HG03469 (cell line): ENCODE results near the gene RPS8.
"Not testable (repeated sequence)": the region's sequence is repeated elsewhere in the genome, so short reads cannot be mapped to it uniquely, and the experiment has no call there.

Source experiments
- ATAC-seq: cut with Tn5 transposase; IDR thresholded peaks from one replicate; pipeline ENCODE4 v1.9.1; 2021; ENCODE audit warnings: mild to moderate bottlenecking, moderate library complexity, moderate number of reproducible peaks; ENCODE audit not compliant: unreplicated experiment

RPS8 gene

GRCh38 chr1:44802306-44803061 lies 27.1 kb downstream of the RPS8 start:
- no peak for ATAC-seq

- ATAC-seq = no peak
Observed at GRCh38 chr1:44803062-44803311, 27.6 kb downstream of the RPS8 start.

- ATAC-seq = no peak
Observed at GRCh38 chr1:44803312-44804095, 28.2 kb downstream of the RPS8 start.

- no peak for ATAC-seq
Observed at GRCh38 chr1:44805311-44806024, 30.1 kb downstream of the RPS8 start.

- no peak for ATAC-seq
Observed at GRCh38 chr1:44806025-44806703, 30.8 kb downstream of the RPS8 start.

GRCh38 chr1:44806704-44807363 lies 31.5 kb downstream of the RPS8 start, which contains the start of gene DYNLT4:
Gene DYNLT4, minus strand, starts transcription at chr1:44807351. Its CDS starts 683 bp downstream, at chr1:44806668.
- ATAC-seq = no peak

GRCh38 chr1:44807364-44808062 lies 32.2 kb downstream of the RPS8 start:
- no peak for ATAC-seq

- no peak for ATAC-seq
Observed at GRCh38 chr1:44808063-44808937, 33.0 kb downstream of the RPS8 start, which contains the start of gene BTBD19. Gene BTBD19, plus strand, starts transcription at chr1:44808523. Its CDS starts 298 bp downstream, at chr1:44808821.

GRCh38 chr1:44808938-44809917 lies 33.9 kb downstream of the RPS8 start:
- no peak for ATAC-seq

GRCh38 chr1:44810101-44810761 lies 34.9 kb downstream of the RPS8 start:
- ATAC-seq = no peak

- not testable (repeated sequence) for ATAC-seq
Observed at GRCh38 chr1:44810762-44811105, 35.4 kb downstream of the RPS8 start.

GRCh38 chr1:44811234-44811633 lies 35.9 kb downstream of the RPS8 start:
- no peak for ATAC-seq

GRCh38 chr1:44812822-44813543 lies 37.6 kb downstream of the RPS8 start:
- ATAC-seq = no peak

GRCh38 chr1:44815926-44816325 lies 40.6 kb downstream of the RPS8 start:
- ATAC-seq = not testable (repeated sequence)

- no peak for ATAC-seq
Observed at GRCh38 chr1:44817307-44817706, 42.0 kb downstream of the RPS8 start.

- no peak for ATAC-seq
Observed at GRCh38 chr1:44817771-44818495, 42.6 kb downstream of the RPS8 start.
